Measurements from ENCODE around the gene EXD3. TPM values are rescaled to one million over a fixed set of nuclear protein-coding genes. Genes with fewer than 3 reads are reported as not detected.

Gene EXD3
- total and polyA plus RNA-seq, 8 donors = 12.9 to 105 (median 24.0) TPM

DNA sequence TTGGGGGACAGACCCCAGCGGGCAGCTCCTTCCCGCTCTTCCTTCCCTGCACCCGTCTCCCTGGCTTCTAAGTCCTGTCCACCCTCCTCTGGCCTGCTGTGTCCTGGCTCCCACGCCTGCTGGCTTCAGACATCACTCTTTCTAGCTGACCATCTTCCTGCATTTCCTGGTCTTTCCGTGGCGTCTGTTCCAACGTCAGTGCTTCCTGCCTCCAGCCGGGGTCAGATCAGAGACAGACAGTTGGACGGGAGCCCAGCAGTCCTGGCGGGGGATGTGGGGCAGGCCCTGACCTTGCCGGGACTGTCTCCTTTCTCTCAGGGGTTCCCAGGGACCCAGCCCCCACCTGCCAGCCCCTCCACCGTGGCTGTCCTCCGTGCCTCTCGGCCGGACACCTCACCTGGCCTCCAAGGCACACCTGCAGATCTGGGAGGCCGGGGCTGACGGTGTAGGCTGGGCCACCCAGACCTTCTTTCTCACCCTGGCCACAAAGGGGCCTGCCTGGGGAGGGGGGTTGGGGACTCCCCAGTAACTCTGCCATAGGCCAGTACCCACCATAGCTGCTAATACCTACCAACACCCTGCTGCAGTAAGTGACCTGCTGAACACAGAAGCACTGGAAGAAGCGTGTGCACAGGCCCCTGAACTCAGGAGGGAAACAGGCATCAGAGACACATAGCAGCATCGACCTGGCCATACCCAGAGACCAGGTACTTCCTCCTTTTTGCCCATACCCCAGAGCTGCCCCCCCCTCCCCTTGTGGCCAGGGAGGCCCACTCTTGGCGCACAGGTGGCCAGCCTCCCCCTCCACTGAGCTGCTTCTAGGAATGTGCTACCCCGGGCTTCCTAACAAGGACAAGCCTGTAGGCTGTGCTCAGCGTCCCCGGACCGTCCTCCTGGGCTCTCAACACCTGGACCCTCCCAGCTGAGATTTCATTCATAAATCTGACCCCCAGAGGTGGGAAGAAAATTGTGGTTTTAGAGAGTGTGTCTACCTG is 126.0 kb downstream of the EXD3 start:
- Histone ChIP-seq H3K27me3 (peaks cover 7 to 91% (median 47%) of the 10 kb centered on the region in 3 donors), H3K27ac (peak overlapping the region; percentile 73 to 90 (median 90)), H3K9me3 (no peaks in the 10 kb centered on the region), H3K36me3 (no peaks in the 10 kb centered on the region), H3K4me3 (peak overlapping the region; percentile 42 to 49 (median 47)), H3K4me1 (peaks cover 62 to 78% (median 70%) of the 10 kb centered on the region in 4 donors)
- peak; percentile 67 to 78 for DNase-seq
- WGBS, 5 donors = 19 to 37% (median 26%) methylated on average over 20 to 24 of the region's 24 CpGs
- TF ChIP-seq EP300 (IDR thresholded peaks at IDR 0.05) (no peak), POLR2AphosphoS5 (IDR thresholded peaks at IDR 0.05) (peak in 1 of 3 donors; percentile 64)
- intact Hi-C loops (cut with DNase I; ENCODE audit: low total_unique reads) = no loop called here

DNA sequence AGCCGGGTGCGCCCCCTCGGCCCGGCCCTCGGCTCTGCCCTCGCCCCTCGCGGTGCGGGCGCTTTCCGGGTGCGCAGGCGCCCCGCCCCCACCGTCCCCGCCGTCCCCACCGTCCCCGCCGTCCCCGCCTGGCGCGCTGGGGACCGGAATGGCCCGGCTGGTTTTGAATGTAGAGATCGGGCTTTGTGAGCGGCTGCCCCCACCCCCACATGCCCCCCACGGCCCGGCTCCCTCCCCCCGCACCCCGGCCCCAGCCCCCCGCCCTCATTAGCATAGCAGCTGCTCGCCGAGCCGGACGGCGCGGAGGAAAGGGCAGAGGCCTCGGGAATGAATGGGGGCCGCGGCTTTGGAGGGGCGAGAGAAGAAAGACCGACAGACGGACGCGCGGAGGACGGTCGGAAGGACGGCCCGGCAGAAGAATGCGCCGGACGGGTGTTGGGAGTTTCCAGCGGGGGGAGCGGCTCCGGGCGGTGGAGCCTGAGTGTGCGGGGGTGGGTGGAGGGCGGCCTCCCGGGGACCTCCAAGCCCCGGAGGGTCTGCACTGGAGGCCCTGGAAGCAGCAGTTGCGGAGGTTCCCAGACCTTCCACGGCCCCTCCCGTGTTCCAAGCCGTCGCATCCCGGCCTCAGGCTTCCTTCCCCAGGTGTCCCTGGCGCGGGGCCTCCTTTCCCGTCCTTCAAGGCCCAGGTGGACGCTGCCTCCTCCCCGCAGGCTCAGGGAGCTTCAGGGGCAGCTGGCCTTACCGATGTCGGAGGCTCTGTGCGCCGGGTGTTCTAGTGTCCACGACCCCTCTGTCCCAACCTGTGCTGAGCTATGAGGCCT is 126.9 kb downstream of the EXD3 start:
- intact Hi-C loops (cut with DNase I; ENCODE audit: low total_unique reads) = no loop called here
- 0 to 9% (median 6%) methylated on average over 22 to 77 of the region's 78 CpGs for WGBS, 5 donors

DNA sequence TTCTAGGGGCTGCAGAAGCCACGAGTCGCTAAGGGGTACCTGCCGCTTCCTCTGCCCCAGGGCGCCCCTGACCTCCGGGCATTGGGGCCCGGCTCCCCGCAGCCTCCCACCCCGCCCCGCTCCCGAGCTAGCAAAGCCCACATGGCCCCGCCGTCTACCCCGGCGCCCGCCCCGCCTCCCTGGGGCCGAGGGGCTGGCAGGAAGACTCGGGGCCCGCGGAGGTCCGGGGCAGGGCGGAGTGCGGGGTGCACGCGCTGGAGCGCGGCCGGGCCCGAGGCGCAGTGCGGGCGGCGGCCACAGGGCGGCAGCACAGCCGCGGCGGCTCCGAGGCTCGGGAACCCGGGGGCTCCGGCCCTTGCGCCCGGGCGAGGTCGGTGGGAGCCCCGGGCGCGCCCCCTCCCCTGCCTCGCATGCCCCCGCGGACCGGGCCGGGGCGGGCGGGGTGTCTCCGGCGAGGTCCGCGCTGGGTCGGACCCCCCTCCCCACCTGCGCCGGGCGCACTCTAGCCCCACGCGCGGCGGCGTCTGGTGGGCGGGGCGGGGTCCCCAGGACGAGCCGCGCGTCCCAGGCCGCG is 127.6 kb downstream of the EXD3 start:
- intact Hi-C loops (cut with DNase I; ENCODE audit: low total_unique reads) = no loop called here
- peak overlapping the region; percentile 42 to 49 (median 47) for H3K4me3 ChIP-seq
- TF ChIP-seq EP300 (IDR thresholded peaks at IDR 0.05) = no peak
- TF ChIP-seq, protein P1, sequence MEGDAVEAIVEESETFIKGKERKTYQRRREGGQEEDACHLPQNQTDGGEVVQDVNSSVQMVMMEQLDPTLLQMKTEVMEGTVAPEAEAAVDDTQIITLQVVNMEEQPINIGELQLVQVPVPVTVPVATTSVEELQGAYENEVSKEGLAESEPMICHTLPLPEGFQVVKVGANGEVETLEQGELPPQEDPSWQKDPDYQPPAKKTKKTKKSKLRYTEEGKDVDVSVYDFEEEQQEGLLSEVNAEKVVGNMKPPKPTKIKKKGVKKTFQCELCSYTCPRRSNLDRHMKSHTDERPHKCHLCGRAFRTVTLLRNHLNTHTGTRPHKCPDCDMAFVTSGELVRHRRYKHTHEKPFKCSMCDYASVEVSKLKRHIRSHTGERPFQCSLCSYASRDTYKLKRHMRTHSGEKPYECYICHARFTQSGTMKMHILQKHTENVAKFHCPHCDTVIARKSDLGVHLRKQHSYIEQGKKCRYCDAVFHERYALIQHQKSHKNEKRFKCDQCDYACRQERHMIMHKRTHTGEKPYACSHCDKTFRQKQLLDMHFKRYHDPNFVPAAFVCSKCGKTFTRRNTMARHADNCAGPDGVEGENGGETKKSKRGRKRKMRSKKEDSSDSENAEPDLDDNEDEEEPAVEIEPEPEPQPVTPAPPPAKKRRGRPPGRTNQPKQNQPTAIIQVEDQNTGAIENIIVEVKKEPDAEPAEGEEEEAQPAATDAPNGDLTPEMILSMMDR (IDR thresholded peaks at IDR 0.05) = peak in 3 of 7 experiments; percentile 33 to 92 (median 73)
- H3K27me3 ChIP-seq = peaks cover 7 to 80% (median 45%) of the 10 kb centered on the region in 3 donors
- H3K36me3 ChIP-seq = no peaks in the 10 kb centered on the region
- H3K4me1 ChIP-seq = peaks cover 49 to 65% (median 56%) of the 10 kb centered on the region in 4 donors
- peak overlapping the region; percentile 85 to 98 (median 90) for H3K27ac ChIP-seq
- WGBS, 5 donors = 0 to 5% (median 4%) methylated on average over 1 to 76 of the region's 76 CpGs; no CpG with 5 or more reads in 1 of the 5 donors
- H3K9me3 ChIP-seq = no peaks in the 10 kb centered on the region
- peak; percentile 57 to 82 for DNase-seq

More for the DNA sequence above, 126.9 kb downstream of the EXD3 start:
- Histone ChIP-seq H3K27me3 (peaks cover 7 to 88% (median 47%) of the 10 kb centered on the region in 3 donors), H3K9me3 (no peaks in the 10 kb centered on the region), H3K27ac (peak overlapping the region; percentile 85 to 98 (median 90)), H3K36me3 (no peaks in the 10 kb centered on the region), H3K4me1 (peaks cover 56 to 72% (median 63%) of the 10 kb centered on the region in 4 donors), H3K4me3 (peak overlapping the region; percentile 42 to 49 (median 47))
- TF ChIP-seq POLR2AphosphoS5 (IDR thresholded peaks at IDR 0.05) (no peak), EP300 (IDR thresholded peaks at IDR 0.05) (no peak), POLR2A (IDR thresholded peaks at IDR 0.05) (no peak)
- TF ChIP-seq, protein P1 (IDR thresholded peaks at IDR 0.05) = no peak
- DNase-seq = peak in 1 of 2 donors; percentile 63

- H3K9me3 ChIP-seq = no peaks in the 10 kb centered on the region
- intact Hi-C loops (cut with DNase I; ENCODE audit: low total_unique reads) = no loop called here
- WGBS, 5 donors = 34 to 54% (median 46%) methylated on average over 19 to 35 of the region's 35 CpGs
- DNase-seq = peak in 1 of 2 donors; percentile 71
- no peaks in the 10 kb centered on the region for H3K36me3 ChIP-seq
- H3K4me3 ChIP-seq = peak overlapping the region; percentile 42 to 49 (median 47)
- peaks cover 43 to 59% (median 50%) of the 10 kb centered on the region in 4 donors for H3K4me1 ChIP-seq
- H3K27me3 ChIP-seq = peaks cover 7 to 75% (median 39%) of the 10 kb centered on the region in 3 donors
- peak overlapping the region; percentile 85 to 98 (median 90) for H3K27ac ChIP-seq
- TF ChIP-seq EP300 (IDR thresholded peaks at IDR 0.05) (no peak), POLR2A (IDR thresholded peaks at IDR 0.05) (no peak), POLR2AphosphoS5 (IDR thresholded peaks at IDR 0.05) (no peak)
- TF ChIP-seq, protein P1 (IDR thresholded peaks at IDR 0.05) = peak in 1 of 7 experiments; percentile 3
Observed at GRCh38 chr9:137294681-137295237, 128.2 kb downstream of the EXD3 start.

Measured in stomach (tissue), 9 donors.